ENCODE data around the gene KIRREL2. TPM values are rescaled to one million over a fixed set of nuclear protein-coding genes. Genes with fewer than 3 reads are reported as not detected.

Gene KIRREL2
- total and polyA plus RNA-seq, 9 donors: 0.02 to 0.15 (median 0.08) TPM; not detected in 5

- WGBS, 3 donors: 5 to 6% (median 6%) methylated on average over 40 to 42 of the region's 42 CpGs
- no peaks in the 10 kb centered on the region for H3K36me3 ChIP-seq
- no peak overlapping the region for H3K4me3 ChIP-seq
- no peaks in the 10 kb centered on the region for H3K27me3 ChIP-seq
- H3K4me1 ChIP-seq (ENCODE audit: insufficient read depth): peaks cover 2% of the 10 kb centered on the region
- TF ChIP-seq EP300 (IDR thresholded peaks at IDR 0.05) (no peak), CTCF (IDR thresholded peaks at IDR 0.05) (no peak), POLR2A (IDR thresholded peaks at IDR 0.05) (no peak)
- H3K27ac ChIP-seq: no peak overlapping the region
- peaks cover 0 to 5% of the 10 kb centered on the region in 2 donors for H3K9me3 ChIP-seq
- intact Hi-C loops (cut with DNase I): no loop called here
- DNase-seq: no peak
Observed at GRCh38 chr19:35843676-35844481, 12.8 kb upstream of the KIRREL2 start.

DNA sequence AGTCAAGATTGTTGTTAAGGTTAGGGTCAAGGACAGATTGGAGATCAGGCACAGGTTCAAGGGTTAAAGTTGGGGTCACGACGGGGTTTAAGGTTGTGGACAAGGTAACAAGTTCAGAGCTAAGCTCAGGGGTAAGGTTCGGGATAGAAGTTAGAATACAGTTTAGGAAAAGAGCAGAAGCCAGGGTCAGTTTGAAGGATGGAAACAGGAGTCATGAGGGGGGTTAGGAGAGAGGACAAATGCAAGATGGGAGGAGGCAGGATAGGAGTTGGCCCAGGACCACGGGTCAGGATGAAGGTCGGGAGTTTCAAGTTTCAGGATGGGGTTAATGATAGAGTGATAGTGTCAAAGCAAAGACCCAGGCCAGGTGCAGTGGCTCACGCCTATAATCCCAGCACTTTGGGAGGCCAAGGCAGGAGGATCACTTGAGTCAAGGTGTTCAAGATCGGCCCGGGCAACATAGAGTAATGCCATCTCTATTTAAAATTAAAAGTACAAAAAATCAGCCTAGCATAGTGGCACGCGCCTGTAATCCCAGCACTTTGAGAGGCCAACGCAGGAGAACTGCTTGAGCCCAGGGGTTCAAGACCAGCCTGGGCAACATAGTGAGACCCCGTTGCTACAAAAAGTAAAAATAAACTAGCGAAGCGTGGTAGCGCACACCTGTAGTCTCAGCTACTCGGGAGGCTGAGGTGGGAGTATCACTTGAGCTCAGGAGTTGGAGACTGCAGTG, 12.1 kb upstream of the KIRREL2 start:
- Histone ChIP-seq H3K36me3 (no peaks in the 10 kb centered on the region), H3K27ac (no peak overlapping the region), H3K27me3 (no peaks in the 10 kb centered on the region), H3K9me3 (peaks cover 0 to 5% of the 10 kb centered on the region in 2 donors), H3K4me3 (no peak overlapping the region), H3K4me1 (ENCODE audit: insufficient read depth) (peaks cover 2% of the 10 kb centered on the region)
- intact Hi-C loops (cut with DNase I): no loop called here
- 51 to 54% (median 53%) methylated on average over 16 of the region's 16 CpGs for WGBS, 3 donors
- no peak for DNase-seq
- TF ChIP-seq CTCF (IDR thresholded peaks at IDR 0.05): no peak
- TF ChIP-seq POLR2A (IDR thresholded peaks at IDR 0.05): no peak
- TF ChIP-seq EP300 (IDR thresholded peaks at IDR 0.05): no peak

- Histone ChIP-seq H3K4me3 (no peak overlapping the region), H3K9me3 (peaks cover 0 to 5% of the 10 kb centered on the region in 2 donors), H3K27me3 (no peaks in the 10 kb centered on the region), H3K27ac (no peak overlapping the region), H3K4me1 (ENCODE audit: insufficient read depth) (peaks cover 2% of the 10 kb centered on the region), H3K36me3 (no peaks in the 10 kb centered on the region)
- no peak for DNase-seq
- no peak for TF ChIP-seq CTCF (IDR thresholded peaks at IDR 0.05)
- TF ChIP-seq EP300 (IDR thresholded peaks at IDR 0.05): no peak
- no peak for TF ChIP-seq POLR2A (IDR thresholded peaks at IDR 0.05)
- intact Hi-C loops (cut with DNase I): no loop called here
- 1 to 5% (median 3%) methylated on average over 47 to 63 of the region's 63 CpGs for WGBS, 3 donors
Observed at GRCh38 chr19:35845215-35846037, 11.3 kb upstream of the KIRREL2 start.

DNA sequence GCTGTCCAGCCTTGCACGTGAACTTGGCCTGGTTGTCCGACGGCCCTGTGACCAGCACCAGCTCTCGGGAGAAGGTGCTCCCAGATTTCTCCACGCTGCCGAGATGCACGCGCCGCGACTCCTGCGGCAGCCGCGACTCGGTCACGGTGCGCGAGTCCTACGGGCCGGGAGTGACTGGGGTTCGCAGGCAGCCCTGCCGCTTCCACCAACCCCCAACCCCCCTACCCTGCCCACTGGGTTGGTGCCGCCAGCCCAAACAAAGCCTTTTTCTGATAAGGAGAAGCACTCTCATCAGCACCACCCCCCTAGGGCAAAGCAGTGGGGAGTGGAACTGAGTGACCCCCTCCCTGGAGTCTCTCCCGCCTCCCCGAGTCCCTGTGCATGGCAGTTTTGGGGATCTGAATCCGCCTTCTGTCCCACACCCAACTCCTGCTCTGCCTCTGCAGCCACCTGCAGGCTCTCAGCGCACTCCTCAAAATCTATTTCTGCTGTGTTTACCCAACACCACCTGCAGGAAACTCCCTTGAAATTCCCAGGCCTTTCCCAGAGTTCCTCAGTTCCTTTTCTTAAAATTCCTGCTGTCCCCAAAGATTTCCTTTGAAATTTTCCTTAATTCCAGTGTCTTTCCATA, 10.6 kb upstream of the KIRREL2 start:
- H3K27me3 ChIP-seq: no peaks in the 10 kb centered on the region
- TF ChIP-seq CTCF (IDR thresholded peaks at IDR 0.05) (no peak), POLR2A (IDR thresholded peaks at IDR 0.05) (no peak), EP300 (IDR thresholded peaks at IDR 0.05) (no peak)
- H3K36me3 ChIP-seq: no peaks in the 10 kb centered on the region
- DNase-seq: no peak
- peaks cover 0 to 5% of the 10 kb centered on the region in 2 donors for H3K9me3 ChIP-seq
- intact Hi-C loops (cut with DNase I): no loop called here
- no peak overlapping the region for H3K4me3 ChIP-seq
- H3K27ac ChIP-seq: no peak overlapping the region
- H3K4me1 ChIP-seq (ENCODE audit: insufficient read depth): peaks cover 2% of the 10 kb centered on the region
- WGBS, 3 donors: 1 to 3% (median 2%) methylated on average over 14 to 26 of the region's 26 CpGs
